Embryonic facial prominence (tissue), 1 donor: ENCODE data around the gene B3GAT1.

Source experiments
- DNase-seq: peaks from one replicate; pipeline ENCODE4 v3.0.0-alpha.2; 2016; ENCODE audit errors: extremely low spot score

Gene B3GAT1

DNA sequence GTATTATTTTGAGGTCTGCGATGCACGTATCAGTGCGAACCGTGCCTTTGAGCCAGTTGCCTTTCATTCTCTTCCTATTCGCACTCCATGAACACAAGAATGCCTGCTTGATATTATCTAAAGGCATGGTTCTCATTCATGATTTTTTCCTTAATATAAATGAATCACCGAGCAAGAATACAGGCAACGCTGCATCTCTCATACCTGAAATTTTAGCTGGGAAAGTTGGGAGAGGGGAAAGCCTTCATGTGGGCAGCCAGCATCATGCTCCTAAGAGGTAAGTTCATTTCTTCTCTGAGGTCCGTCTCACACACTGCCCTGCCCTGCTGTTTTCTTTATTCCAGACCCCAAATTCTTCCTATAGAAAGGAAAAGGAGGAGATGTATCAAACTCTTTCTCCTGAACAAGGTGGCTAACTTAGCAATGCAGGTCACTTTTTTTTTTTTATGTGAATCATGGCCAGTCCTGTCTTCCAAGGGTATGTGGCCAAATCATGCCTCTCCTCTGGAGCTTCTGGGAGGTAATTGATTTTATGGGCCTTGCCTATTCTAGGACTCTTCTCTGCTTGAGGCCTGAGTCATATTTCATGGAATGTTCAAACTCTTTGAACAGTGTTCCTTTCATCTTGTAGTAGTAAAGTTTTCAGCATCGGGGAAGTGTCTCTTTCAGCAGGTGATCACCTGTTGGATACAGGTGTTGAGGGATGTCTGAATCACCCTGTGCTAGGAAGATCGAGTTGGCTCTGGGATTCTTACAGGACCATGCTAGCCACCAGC lies 77.1 kb downstream of the B3GAT1 start:
- DNase-seq: no peak

DNA sequence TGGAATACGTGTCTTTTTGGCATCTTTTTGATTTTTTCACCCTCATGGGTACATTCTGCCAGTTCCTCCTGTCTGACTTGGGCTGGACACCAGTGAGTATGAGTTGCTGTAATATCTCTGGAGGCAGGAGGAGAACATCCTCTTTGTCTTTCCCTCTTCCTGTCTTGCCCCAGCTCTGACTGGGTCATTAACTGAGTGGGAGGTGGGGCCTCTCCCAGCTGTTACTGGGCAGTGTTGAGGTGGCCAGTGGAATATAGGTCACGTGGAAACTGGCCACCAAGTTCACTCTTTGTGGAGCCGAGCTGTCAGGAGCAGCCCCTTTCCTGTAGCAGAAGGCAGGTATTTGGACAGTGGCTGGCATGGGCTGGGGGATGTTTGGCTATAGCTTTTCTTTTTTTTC lies 78.1 kb downstream of the B3GAT1 start:
- DNase-seq: no peak

DNA sequence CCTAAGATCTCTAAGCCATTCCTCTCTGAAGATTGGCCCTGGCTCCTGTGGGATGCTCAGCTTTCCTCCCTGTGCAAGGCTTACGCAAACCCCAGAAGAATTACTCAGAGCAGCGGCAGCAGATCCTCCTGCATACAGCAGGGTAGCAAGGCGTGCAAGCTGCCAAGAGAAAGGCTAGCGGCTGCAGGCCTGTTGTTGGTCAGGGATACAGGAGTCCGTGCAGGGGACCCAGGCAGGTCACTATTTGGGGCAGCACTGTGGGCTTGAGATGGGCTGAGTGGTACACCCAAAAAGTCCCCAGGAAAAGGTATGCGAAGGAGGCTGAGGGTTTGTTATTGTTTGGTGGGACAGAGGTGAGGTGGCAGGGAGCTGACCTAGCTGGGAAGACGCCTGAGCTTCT lies 78.7 kb downstream of the B3GAT1 start:
- DNase-seq: no peak

DNA sequence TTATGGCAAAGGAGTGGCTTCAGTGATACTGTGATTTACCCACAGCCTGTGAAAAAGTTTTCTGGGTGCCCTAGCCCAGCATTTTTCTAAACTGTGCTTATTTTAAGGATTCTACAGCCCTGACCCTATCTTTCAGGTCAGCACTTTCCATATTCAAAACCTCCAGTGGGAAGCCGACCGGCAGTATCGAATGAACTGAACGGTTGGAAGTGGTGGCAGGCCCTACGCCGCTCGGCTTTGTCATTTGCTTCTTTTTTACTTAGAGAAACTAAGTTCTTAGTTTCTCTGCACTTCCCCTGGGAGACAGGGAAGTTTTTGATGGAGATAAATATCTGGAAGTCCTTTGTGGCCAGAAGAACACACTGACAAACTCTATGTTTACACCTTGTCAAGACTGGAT lies 79.3 kb downstream of the B3GAT1 start:
- no peak for DNase-seq

DNA sequence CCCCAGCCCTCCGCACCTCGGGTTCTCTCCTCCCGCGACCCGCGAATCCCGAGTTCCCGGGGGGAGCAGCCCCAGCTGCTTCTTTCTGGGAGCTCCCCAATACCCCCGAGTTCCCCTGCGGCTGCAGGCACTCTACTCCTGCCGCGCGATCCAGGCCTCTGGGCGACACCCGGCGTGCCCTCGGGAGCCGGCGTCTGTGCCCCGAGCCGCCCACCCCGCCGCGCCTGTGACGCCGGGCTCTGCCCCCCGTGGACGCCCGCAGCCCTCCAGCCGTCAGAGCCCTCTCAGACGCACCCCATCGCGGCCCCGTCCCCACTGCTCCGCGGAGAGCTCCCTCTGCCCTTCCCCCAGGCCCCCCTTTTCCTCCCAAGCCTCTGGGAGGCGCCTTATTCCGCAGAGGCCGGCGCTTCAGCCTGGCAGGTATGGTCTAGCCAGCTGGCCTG lies 79.8 kb downstream of the B3GAT1 start:
- DNase-seq: no peak

DNA sequence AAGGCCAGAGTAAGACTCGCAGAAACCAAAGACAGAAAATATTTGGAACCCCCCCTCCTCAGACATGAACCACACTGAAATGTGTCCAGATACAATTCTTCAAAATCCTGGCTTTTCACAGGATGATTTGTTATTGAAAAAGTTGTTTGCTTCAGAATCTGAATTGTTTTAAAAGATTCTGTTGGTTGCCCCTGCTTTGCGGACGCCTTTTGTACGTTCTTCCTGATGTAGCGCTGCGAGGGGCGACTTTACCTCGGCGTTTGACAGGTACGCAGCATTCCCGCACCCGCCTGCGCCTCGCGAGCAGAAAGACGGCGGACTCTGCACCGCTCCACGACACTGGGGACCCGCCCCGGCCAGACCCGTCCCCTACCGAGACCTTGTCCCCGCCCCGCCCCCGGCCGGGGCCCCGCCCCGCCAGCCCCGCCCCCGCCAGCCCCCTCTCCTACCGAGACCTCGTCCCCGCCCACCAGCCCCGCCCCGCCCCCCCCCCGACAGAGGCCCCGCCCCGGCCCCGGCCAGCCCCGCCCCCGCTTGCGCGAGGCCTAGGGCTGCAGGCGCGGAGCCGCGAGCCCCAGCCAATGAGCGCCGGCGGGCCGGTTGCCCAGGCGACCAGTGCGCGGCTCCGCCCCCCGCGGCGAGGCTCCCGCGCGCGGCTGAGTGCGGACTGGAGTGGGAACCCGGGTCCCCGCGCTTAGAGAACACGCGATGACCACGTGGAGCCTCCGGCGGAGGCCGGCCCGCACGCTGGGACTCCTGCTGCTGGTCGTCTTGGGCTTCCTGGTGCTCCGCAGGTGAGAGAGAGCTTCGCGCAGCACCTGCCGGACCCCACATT lies 80.5 kb downstream of the B3GAT1 start, which contains the start of gene GLB1L2:
Gene GLB1L2 (plus strand): TSS at position 635 of the 835 bp plus-strand sequence. CDS start 74 bp downstream, at position 709.
- no peak for DNase-seq

DNA sequence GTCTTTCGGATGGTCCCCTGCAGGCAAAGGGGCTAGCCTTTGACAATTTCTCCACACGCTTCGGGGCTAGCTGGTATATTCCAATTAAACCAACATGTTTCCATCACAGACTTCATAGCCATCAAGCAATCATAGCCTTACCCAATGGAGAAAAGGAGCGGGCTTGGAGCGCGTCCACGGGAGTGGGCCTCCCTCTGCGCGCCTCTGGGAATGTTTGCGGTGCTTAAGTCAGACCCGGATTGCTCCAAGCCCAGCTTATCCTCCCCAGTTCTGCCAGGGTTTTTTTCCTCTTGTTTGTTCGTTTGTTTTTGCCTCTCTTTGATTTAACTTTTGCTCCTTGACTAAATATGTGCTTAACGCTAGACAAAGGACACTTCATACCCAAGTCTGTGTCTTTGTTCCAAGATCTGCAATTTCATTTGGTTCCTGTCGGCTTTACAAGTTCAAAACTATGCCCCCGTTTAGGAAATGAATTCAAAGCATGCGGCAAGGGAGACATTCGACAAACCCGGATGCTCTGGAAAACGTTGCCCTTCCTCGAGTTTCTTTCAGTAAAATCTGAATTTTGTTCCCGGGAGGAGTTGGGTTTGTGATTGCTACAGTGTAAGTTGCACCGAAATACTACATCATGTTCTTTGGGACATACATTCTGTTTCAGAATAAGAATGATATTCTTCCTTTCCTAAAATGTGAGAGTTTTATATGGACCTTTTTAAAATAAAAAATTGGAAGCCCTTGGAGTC lies 81.3 kb downstream of the B3GAT1 start:
- no peak for DNase-seq
